Mammary epithelial cell (primary cell): ENCODE data around the gene DIS3L2.

ENCODE experiments used
- CTCF ChIP-seq, 2 donors: IDR thresholded peaks in 1 of 2; conservative IDR thresholded peaks in 1 of 2; 2 replicates each; pipeline ENCODE4 v1.5.1; 2011 to 2012; ENCODE audit warnings: inconsistent platforms in 2 of 2, low read length in 2 of 2, mild to moderate bottlenecking in 2 of 2, control low read depth in 1 of 2, low read depth in 1 of 2; ENCODE audit not compliant: insufficient read depth in 1 of 2; ENCODE audit errors: extremely low read depth in 1 of 2
- EZH2 ChIP-seq: IDR thresholded peaks from 2 replicates; pipeline ENCODE4 v1.6.1; 2012; ENCODE audit warnings: low read length, inconsistent platforms, borderline replicate concordance

GRCh38 chr2:231926180-231926741 lies 35.3 kb upstream of the DIS3L2 start, which contains the start of gene NPPC:
- TF ChIP-seq CTCF (conservative IDR thresholded peaks at IDR 0.05 in 1 of 2, IDR thresholded peaks at IDR 0.05 in 1 of 2; ENCODE audit: extremely low read depth in 1 of 2, insufficient read depth in 1 of 2, low read depth in 1 of 2, low read length in 2 of 2) = peak in 1 of 2 donors; percentile 37
- TF ChIP-seq EZH2 = no peak
